Stimulated activated memory B cell treated with anti-CD40 and anti-IgM and Interleukin-4, amounts not matched to agents 10 μg/mL and 1 μg/mL and 100 μg/mL, for 72 hours (primary cell): ENCODE measurements around the gene FBXW10B.
"Not testable (repeated sequence)": the region's sequence is repeated elsewhere in the genome, so short reads cannot be mapped to it uniquely, and the experiment has no call there.

Experiments
- ATAC-seq: fragments of 150-1000 bp; cut with Tn5 transposase; 2 replicates; pipeline ENCODE4 v1.10.0; 2021
- H3K27ac Mint-ChIP-seq: one replicate; pipeline ENCODE4 v1.8.0; 2022; ENCODE audit warnings: mild to moderate bottlenecking, mixed read lengths
- H3K27me3 Mint-ChIP-seq: one replicate; pipeline ENCODE4 v1.8.0; 2022; ENCODE audit warnings: mixed read lengths
- H3K36me3 Mint-ChIP-seq: one replicate; pipeline ENCODE4 v1.8.0; 2022; ENCODE audit warnings: mixed read lengths
- H3K4me1 Mint-ChIP-seq: one replicate; pipeline ENCODE4 v1.8.0; 2022; ENCODE audit warnings: mixed read lengths
- H3K4me3 Mint-ChIP-seq: one replicate; pipeline ENCODE4 v1.8.0; 2022; ENCODE audit warnings: mild to moderate bottlenecking, moderate library complexity, mixed read lengths
- H3K9me3 Mint-ChIP-seq: one replicate; pipeline ENCODE4 v1.8.0; 2022; ENCODE audit warnings: mixed read lengths

Gene FBXW10B

GRCh38 chr17:15649861-15650421, 30.4 kb upstream of the FBXW10B start:
- Mint-ChIP-seq H3K27me3 (no peaks in the 10 kb centered on the region), H3K4me3 (no peak overlapping the region), H3K4me1 (no peaks in the 10 kb centered on the region), H3K36me3 (peaks cover 15% of the 10 kb centered on the region), H3K9me3 (no peaks in the 10 kb centered on the region), H3K27ac (no peak overlapping the region)
- no peak for ATAC-seq

GRCh38 chr17:15648386-15648785, 28.9 kb upstream of the FBXW10B start:
- H3K9me3 Mint-ChIP-seq: no peaks in the 10 kb centered on the region
- no peak for ATAC-seq
- no peaks in the 10 kb centered on the region for H3K27me3 Mint-ChIP-seq
- no peak overlapping the region for H3K4me3 Mint-ChIP-seq
- H3K36me3 Mint-ChIP-seq: peaks cover 6% of the 10 kb centered on the region
- no peaks in the 10 kb centered on the region for H3K4me1 Mint-ChIP-seq
- H3K27ac Mint-ChIP-seq: no peak overlapping the region

GRCh38 chr17:15645942-15646312, 26.4 kb upstream of the FBXW10B start:
- not testable (repeated sequence) for ATAC-seq, H3K4me1 Mint-ChIP-seq, H3K36me3 Mint-ChIP-seq, H3K9me3 Mint-ChIP-seq, H3K27ac Mint-ChIP-seq, H3K27me3 Mint-ChIP-seq, H3K4me3 Mint-ChIP-seq

GRCh38 chr17:15645099-15645941, 25.8 kb upstream of the FBXW10B start:
- ATAC-seq, H3K4me1 Mint-ChIP-seq, H3K27me3 Mint-ChIP-seq, H3K4me3 Mint-ChIP-seq, H3K9me3 Mint-ChIP-seq, H3K36me3 Mint-ChIP-seq, H3K27ac Mint-ChIP-seq: not testable (repeated sequence)

GRCh38 chr17:15642505-15643251, 23.2 kb upstream of the FBXW10B start:
- not testable (repeated sequence) for H3K4me3 Mint-ChIP-seq, H3K9me3 Mint-ChIP-seq

GRCh38 chr17:15642014-15642413, 22.5 kb upstream of the FBXW10B start:
- not testable (repeated sequence) for H3K27ac Mint-ChIP-seq, ATAC-seq, H3K9me3 Mint-ChIP-seq, H3K27me3 Mint-ChIP-seq, H3K4me1 Mint-ChIP-seq, H3K4me3 Mint-ChIP-seq, H3K36me3 Mint-ChIP-seq

More at GRCh38 chr17:15642505-15643251, 23.2 kb upstream of the FBXW10B start:
- not testable (repeated sequence) for H3K36me3 Mint-ChIP-seq, H3K4me1 Mint-ChIP-seq, H3K27me3 Mint-ChIP-seq, ATAC-seq, H3K27ac Mint-ChIP-seq

- not testable (repeated sequence) for H3K4me3 Mint-ChIP-seq, ATAC-seq, H3K4me1 Mint-ChIP-seq, H3K27ac Mint-ChIP-seq, H3K27me3 Mint-ChIP-seq, H3K9me3 Mint-ChIP-seq
- peaks cover 51% of the 10 kb centered on the region for H3K36me3 Mint-ChIP-seq
These were observed 11.5 kb upstream of the FBXW10B start for GRCh38 chr17:15630930-15631453.

- ATAC-seq: not testable (repeated sequence)
These were observed 10.5 kb upstream of the FBXW10B start for GRCh38 chr17:15629991-15630390.

GRCh38 chr17:15623661-15624209, 4.2 kb upstream of the FBXW10B start:
- H3K36me3 Mint-ChIP-seq: peaks cover 20% of the 10 kb centered on the region

More at GRCh38 chr17:15629991-15630390, 10.5 kb upstream of the FBXW10B start:
- H3K4me3 Mint-ChIP-seq, H3K9me3 Mint-ChIP-seq, H3K4me1 Mint-ChIP-seq, H3K27me3 Mint-ChIP-seq, H3K27ac Mint-ChIP-seq: not testable (repeated sequence)
- H3K36me3 Mint-ChIP-seq: peaks cover 46% of the 10 kb centered on the region

GRCh38 chr17:15623255-15623654, 3.8 kb upstream of the FBXW10B start:
- H3K27ac Mint-ChIP-seq, H3K9me3 Mint-ChIP-seq, H3K4me3 Mint-ChIP-seq, H3K4me1 Mint-ChIP-seq, ATAC-seq, H3K27me3 Mint-ChIP-seq: not testable (repeated sequence)
- peaks cover 15% of the 10 kb centered on the region for H3K36me3 Mint-ChIP-seq

More at GRCh38 chr17:15623661-15624209, 4.2 kb upstream of the FBXW10B start:
- not testable (repeated sequence) for H3K27me3 Mint-ChIP-seq, H3K4me3 Mint-ChIP-seq, H3K4me1 Mint-ChIP-seq, H3K27ac Mint-ChIP-seq, ATAC-seq, H3K9me3 Mint-ChIP-seq

GRCh38 chr17:15622124-15622523, 2.6 kb upstream of the FBXW10B start:
- not testable (repeated sequence) for ATAC-seq

GRCh38 chr17:15616828-15617227, 2.7 kb downstream of the FBXW10B start:
- not testable (repeated sequence) for H3K9me3 Mint-ChIP-seq, H3K27ac Mint-ChIP-seq, H3K36me3 Mint-ChIP-seq, H3K4me3 Mint-ChIP-seq, ATAC-seq, H3K4me1 Mint-ChIP-seq
- peaks cover 11% of the 10 kb centered on the region for H3K27me3 Mint-ChIP-seq

More at GRCh38 chr17:15622124-15622523, 2.6 kb upstream of the FBXW10B start:
- not testable (repeated sequence) for H3K27me3 Mint-ChIP-seq, H3K4me3 Mint-ChIP-seq, H3K4me1 Mint-ChIP-seq, H3K9me3 Mint-ChIP-seq, H3K27ac Mint-ChIP-seq
- H3K36me3 Mint-ChIP-seq: peaks cover 10% of the 10 kb centered on the region

GRCh38 chr17:15615850-15616249, 3.7 kb downstream of the FBXW10B start:
- peaks cover 17% of the 10 kb centered on the region for H3K27me3 Mint-ChIP-seq
- not testable (repeated sequence) for ATAC-seq, H3K9me3 Mint-ChIP-seq

GRCh38 chr17:15613111-15613510, 6.4 kb downstream of the FBXW10B start:
- H3K27ac Mint-ChIP-seq, ATAC-seq, H3K9me3 Mint-ChIP-seq, H3K4me1 Mint-ChIP-seq, H3K36me3 Mint-ChIP-seq, H3K4me3 Mint-ChIP-seq: not testable (repeated sequence)
- peaks cover 17% of the 10 kb centered on the region for H3K27me3 Mint-ChIP-seq

More at GRCh38 chr17:15615850-15616249, 3.7 kb downstream of the FBXW10B start:
- not testable (repeated sequence) for H3K27ac Mint-ChIP-seq, H3K4me1 Mint-ChIP-seq, H3K36me3 Mint-ChIP-seq, H3K4me3 Mint-ChIP-seq

GRCh38 chr17:15592960-15593359, 26.5 kb downstream of the FBXW10B start:
- peaks cover 48% of the 10 kb centered on the region for H3K27me3 Mint-ChIP-seq
- not testable (repeated sequence) for ATAC-seq, H3K36me3 Mint-ChIP-seq, H3K4me3 Mint-ChIP-seq, H3K9me3 Mint-ChIP-seq, H3K27ac Mint-ChIP-seq
- H3K4me1 Mint-ChIP-seq: peaks cover 15% of the 10 kb centered on the region
